ENCODE results near the gene CD300A. TPM values are rescaled to one million over a fixed set of nuclear protein-coding genes. Genes with fewer than 3 reads are reported as not detected.

Gene CD300A
- total RNA-seq, 1 experiment from 2014 or later, result not detected

DNA sequence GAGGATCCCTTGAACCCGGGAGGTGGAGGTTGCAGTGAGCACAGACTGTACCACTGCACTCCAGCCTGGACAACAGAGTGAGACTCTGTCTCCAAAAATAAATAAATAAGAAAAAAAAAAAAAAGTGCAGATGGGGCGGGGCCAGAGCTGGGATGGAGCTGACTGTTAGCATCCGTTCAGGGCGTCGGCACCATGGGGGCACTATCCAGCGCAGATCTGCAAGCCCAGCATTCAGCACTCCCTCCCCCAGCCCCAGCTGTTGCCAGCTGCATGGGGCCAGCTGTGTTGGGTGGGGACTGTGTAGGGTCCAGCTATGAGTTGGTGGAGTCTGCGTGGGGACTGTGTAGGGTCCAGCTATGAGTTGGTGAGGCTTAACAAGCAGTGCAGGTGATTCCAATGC lies 21.3 kb upstream of the CD300A start:
- POLR2A ChIA-PET, result interaction anchor here (1.1 to 2.9 kb wide), 5 partner anchors 8 to 19 kb away, joined by 3 to 43 read pairs (median 4); partner anchors contain the start of gene GPRC5C
- intact Hi-C loops (cut with micrococcal nuclease), result no loop called here
- TF ChIP-seq CTCF (IDR thresholded peaks at IDR 0.05; ENCODE audit: unreplicated experiment), result no peak
- no peaks in the 10 kb centered on the region for H3K27me3 Mint-ChIP-seq (ENCODE audit: insufficient read depth, unreplicated experiment)
- no peak overlapping the region for H3K27ac Mint-ChIP-seq (ENCODE audit: low read depth, unreplicated experiment)
- no peaks in the 10 kb centered on the region for H3K9me3 Mint-ChIP-seq (ENCODE audit: unreplicated experiment)
- peaks cover 39% of the 10 kb centered on the region for H3K4me1 Mint-ChIP-seq (ENCODE audit: insufficient read depth, unreplicated experiment)
- DNase-seq (ENCODE audit: unreplicated experiment), result no peak
- CTCF ChIA-PET, result interaction anchor here (0.6 to 7.3 kb wide), 4 partner anchors 12 to 158 kb away, joined by 3 to 49 read pairs (median 23); no protein-coding TSS in a partner anchor
- no TSS peak for BruUV-seq (replicated peaks)
- H3K4me3 Mint-ChIP-seq (ENCODE audit: unreplicated experiment), result no peak overlapping the region
- peaks cover 37% of the 10 kb centered on the region for H3K36me3 Mint-ChIP-seq (ENCODE audit: insufficient read depth, unreplicated experiment)

DNA sequence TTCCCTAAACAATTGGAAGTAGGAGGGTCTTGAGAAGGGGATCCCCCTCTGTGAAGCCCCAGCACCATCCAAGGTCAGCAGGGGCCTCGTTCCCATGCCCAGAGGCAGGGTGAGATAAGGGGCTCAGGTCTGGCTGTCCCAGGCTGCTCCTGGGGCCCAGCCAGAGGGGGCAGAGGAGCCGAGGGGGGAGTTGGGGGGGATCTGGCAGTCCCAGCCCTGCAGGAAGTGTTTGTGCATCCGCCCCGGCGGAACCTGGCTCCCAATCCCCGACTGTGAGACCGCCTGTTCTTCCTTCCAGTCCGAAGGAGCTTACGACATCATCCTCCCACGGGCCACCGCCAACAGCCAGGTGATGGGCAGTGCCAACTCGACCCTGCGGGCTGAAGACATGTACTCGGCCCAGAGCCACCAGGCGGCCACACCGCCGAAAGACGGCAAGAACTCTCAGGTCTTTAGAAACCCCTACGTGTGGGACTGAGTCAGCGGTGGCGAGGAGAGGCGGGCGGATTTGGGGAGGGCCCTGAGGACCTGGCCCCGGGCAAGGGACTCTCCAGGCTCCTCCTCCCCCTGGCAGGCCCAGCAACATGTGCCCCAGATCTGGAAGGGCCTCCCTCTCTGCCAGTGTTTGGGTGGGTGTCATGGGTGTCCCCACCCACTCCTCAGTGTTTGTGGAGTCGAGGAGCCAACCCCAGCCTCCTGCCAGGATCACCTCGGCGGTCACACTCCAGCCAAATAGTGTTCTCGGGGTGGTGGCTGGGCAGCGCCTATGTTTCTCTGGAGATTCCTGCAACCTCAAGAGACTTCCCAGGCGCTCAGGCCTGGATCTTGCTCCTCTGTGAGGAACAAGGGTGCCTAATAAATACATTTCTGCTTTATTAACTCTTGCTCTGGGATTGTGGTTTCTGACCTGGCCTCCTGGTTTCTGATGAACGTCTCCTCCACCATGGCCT lies 19.6 kb upstream of the CD300A start:
- Mint-ChIP-seq H3K9me3 (ENCODE audit: unreplicated experiment) (no peaks in the 10 kb centered on the region), H3K27me3 (ENCODE audit: insufficient read depth, unreplicated experiment) (no peaks in the 10 kb centered on the region), H3K27ac (ENCODE audit: low read depth, unreplicated experiment) (peak overlapping the region; percentile 66), H3K36me3 (ENCODE audit: insufficient read depth, unreplicated experiment) (peaks cover 26% of the 10 kb centered on the region), H3K4me1 (ENCODE audit: insufficient read depth, unreplicated experiment) (peaks cover 39% of the 10 kb centered on the region), H3K4me3 (ENCODE audit: unreplicated experiment) (peak overlapping the region; percentile 40)
- CTCF ChIA-PET, result interaction anchor here (0.6 to 7.3 kb wide), 7 partner anchors 9 to 67 kb away, joined by 3 to 49 read pairs (median 4); no protein-coding TSS in a partner anchor
- POLR2A ChIA-PET, result interaction anchor here (1.0 to 2.6 kb wide), 4 partner anchors 10 to 67 kb away, joined by 4 to 18 read pairs (median 4); no protein-coding TSS in a partner anchor
- peak; percentile 96 for DNase-seq (ENCODE audit: unreplicated experiment)
- peak; percentile 17 for TF ChIP-seq CTCF (IDR thresholded peaks at IDR 0.05; ENCODE audit: unreplicated experiment)
- BruUV-seq (replicated peaks), result no TSS peak
- intact Hi-C loops (cut with micrococcal nuclease), result no loop called here

GRCh38 chr17:74447628-74448159 lies 18.7 kb upstream of the CD300A start:
- no TSS peak for BruUV-seq (replicated peaks)
- Mint-ChIP-seq H3K4me3 (ENCODE audit: unreplicated experiment) (no peak overlapping the region), H3K9me3 (ENCODE audit: unreplicated experiment) (no peaks in the 10 kb centered on the region), H3K27me3 (ENCODE audit: insufficient read depth, unreplicated experiment) (no peaks in the 10 kb centered on the region), H3K27ac (ENCODE audit: low read depth, unreplicated experiment) (no peak overlapping the region), H3K4me1 (ENCODE audit: insufficient read depth, unreplicated experiment) (peaks cover 38% of the 10 kb centered on the region), H3K36me3 (ENCODE audit: insufficient read depth, unreplicated experiment) (peaks cover 18% of the 10 kb centered on the region)
- no peak for TF ChIP-seq CTCF (IDR thresholded peaks at IDR 0.05; ENCODE audit: unreplicated experiment)
- no peak for DNase-seq (ENCODE audit: unreplicated experiment)
- ChIA-PET POLR2A (interaction anchor here (1.0 to 2.6 kb wide), 5 partner anchors 9 to 68 kb away, joined by 4 to 18 read pairs (median 4); no protein-coding TSS in a partner anchor), CTCF (interaction anchor here (0.6 to 7.3 kb wide), 6 partner anchors 10 to 294 kb away, joined by 3 to 49 read pairs (median 4); no protein-coding TSS in a partner anchor)
- intact Hi-C loops (cut with micrococcal nuclease), result no loop called here

DNA sequence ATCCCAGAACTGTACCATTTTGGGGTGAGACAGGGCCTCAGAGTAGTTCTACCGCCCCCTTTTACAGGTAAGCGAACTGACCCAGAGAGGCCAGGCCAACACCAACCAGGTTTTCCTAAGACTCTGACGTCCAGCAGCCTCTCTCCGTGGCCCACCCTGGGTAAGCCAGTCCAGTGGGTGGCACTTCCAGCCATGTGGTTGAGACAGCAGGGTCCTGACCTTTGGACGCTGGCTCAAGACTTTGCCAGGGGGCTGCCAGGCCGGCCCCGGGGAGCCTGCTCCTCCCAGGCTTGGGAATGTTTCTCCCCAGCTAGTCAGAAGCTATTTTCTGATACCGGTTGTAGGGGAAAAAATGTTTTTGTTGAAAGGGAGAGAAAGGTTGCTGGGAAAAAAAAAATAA lies 17.7 kb upstream of the CD300A start:
- DNase-seq (ENCODE audit: unreplicated experiment), result no peak
- H3K27me3 Mint-ChIP-seq (ENCODE audit: insufficient read depth, unreplicated experiment), result no peaks in the 10 kb centered on the region
- no peak for TF ChIP-seq CTCF (IDR thresholded peaks at IDR 0.05; ENCODE audit: unreplicated experiment)
- peaks cover 34% of the 10 kb centered on the region for H3K4me1 Mint-ChIP-seq (ENCODE audit: insufficient read depth, unreplicated experiment)
- POLR2A ChIA-PET, result interaction anchor here (0.6 to 1.5 kb wide), 4 partner anchors 8 to 811 kb away, joined by 3 to 4 read pairs (median 4); no protein-coding TSS in a partner anchor
- CTCF ChIA-PET, result interaction anchor here (1.1 to 7.3 kb wide), 3 partner anchors 9 to 153 kb away, joined by 3 to 49 read pairs (median 43); no protein-coding TSS in a partner anchor
- H3K27ac Mint-ChIP-seq (ENCODE audit: low read depth, unreplicated experiment), result no peak overlapping the region
- H3K4me3 Mint-ChIP-seq (ENCODE audit: unreplicated experiment), result no peak overlapping the region
- intact Hi-C loops (cut with micrococcal nuclease), result no loop called here
- H3K9me3 Mint-ChIP-seq (ENCODE audit: unreplicated experiment), result no peaks in the 10 kb centered on the region
- H3K36me3 Mint-ChIP-seq (ENCODE audit: insufficient read depth, unreplicated experiment), result peaks cover 13% of the 10 kb centered on the region
- no TSS peak for BruUV-seq (replicated peaks)
